ENCODE measurements around the gene PLIN4. TPM values are rescaled to one million over a fixed set of nuclear protein-coding genes. Genes with fewer than 3 reads are reported as not detected.

PLIN4 gene
- total RNA-seq, 4 donors from 2014 or later, result 65.1 to 689 (median 138) TPM

DNA sequence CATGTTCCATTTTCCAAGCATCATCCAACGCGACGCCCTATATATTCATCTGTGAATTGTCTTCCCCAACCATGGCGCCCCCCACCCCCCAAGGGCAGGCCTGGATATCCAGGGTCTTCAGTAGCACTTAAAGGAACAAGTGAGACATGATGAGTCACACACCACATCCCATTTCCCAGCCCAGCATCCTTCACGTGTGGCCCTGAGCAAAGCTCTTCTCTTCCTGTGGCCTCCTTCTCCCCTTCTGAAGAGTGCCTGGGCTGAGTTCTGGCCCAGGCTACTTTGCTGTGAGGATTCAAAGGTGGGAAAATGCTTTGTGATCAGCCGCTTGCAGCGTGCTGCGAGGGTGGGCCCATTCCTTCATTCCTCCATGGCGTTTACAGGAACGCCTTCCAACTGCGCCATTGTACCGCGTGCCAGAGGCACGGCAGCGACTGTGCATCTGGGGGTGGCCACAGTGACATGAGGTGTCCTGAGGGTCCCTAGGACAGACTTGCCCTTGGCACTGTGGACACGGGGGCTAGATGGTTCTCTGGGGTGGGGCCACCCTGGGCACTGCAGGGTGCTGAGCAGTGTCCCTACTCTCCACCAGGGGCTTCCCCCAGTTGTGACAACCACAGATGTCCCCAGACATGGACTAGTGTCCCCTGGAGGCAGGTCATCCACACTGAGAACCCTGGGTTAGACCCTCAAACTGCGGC, 11.7 kb downstream of the PLIN4 start:
- WGBS, 2 donors, result 86 to 87% methylated on average over 15 to 16 of the region's 17 CpGs
- Histone ChIP-seq H3K4me3 (no peak overlapping the region), H3K27ac (no peak overlapping the region), H3K27me3 (no peaks in the 10 kb centered on the region), H3K4me1 (peaks cover 0 to 14% (median 0%) of the 10 kb centered on the region in 4 donors), H3K36me3 (peaks cover 0 to 52% (median 0%) of the 10 kb centered on the region in 3 donors), H3K9me3 (no peaks in the 10 kb centered on the region)
- no peak for DNase-seq (ENCODE audit: low spot score in 2 of 2)
- TF ChIP-seq EP300 (IDR thresholded peaks at IDR 0.05), result no peak

DNA sequence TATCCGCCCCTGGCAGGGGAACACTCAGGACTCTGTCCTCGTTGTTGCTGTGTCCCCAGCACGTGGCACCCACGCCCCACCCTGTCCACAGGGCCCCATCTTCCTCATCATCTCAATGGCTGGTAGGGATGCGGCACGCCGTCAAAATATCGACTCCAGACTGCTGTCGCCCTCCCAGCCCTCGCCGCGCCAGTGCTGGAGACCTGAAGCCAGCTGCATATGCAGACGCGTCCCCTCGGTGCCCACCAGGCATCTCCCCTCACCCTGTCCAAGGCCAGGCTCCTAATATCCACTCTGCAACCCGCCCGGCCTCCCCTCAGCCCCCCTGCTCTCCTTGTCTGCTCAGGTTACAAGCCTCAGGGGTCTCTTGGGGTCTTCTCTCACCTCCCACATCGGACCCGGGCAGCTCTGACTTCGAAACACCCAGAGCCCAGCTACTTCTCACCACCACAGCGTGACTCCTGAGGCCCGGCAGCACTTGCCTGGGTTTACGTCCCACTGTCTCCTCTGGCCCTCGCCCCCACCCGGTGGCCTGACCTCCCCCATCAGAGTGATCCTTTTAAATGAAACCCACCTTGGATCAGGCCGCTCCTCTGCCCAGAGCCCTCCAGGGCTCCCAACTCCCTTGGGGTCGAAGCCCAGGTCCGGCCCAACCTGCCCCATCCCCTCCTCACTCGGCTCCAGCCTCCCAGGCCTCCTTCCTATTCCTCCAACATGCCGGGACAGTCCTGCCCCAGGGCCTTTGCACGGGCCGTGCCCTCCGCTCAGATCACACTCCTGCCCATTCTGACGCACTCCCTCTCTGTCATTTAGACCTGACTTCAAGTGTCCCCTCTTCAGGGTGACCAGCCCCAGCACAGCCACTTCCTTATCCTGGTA, 12.5 kb downstream of the PLIN4 start:
- Histone ChIP-seq H3K4me3 (no peak overlapping the region), H3K9me3 (no peaks in the 10 kb centered on the region), H3K27me3 (no peaks in the 10 kb centered on the region), H3K36me3 (peaks cover 0 to 60% (median 0%) of the 10 kb centered on the region in 3 donors), H3K27ac (peak overlapping the region in 1 of 4 donors; percentile 54), H3K4me1 (peaks cover 0 to 14% (median 0%) of the 10 kb centered on the region in 4 donors)
- WGBS, 2 donors, result 90 to 91% methylated on average over 34 of the region's 34 CpGs
- TF ChIP-seq POLR2A (IDR thresholded peaks at IDR 0.05) (no peak), EP300 (IDR thresholded peaks at IDR 0.05) (no peak)
- TF ChIP-seq, protein P1, sequence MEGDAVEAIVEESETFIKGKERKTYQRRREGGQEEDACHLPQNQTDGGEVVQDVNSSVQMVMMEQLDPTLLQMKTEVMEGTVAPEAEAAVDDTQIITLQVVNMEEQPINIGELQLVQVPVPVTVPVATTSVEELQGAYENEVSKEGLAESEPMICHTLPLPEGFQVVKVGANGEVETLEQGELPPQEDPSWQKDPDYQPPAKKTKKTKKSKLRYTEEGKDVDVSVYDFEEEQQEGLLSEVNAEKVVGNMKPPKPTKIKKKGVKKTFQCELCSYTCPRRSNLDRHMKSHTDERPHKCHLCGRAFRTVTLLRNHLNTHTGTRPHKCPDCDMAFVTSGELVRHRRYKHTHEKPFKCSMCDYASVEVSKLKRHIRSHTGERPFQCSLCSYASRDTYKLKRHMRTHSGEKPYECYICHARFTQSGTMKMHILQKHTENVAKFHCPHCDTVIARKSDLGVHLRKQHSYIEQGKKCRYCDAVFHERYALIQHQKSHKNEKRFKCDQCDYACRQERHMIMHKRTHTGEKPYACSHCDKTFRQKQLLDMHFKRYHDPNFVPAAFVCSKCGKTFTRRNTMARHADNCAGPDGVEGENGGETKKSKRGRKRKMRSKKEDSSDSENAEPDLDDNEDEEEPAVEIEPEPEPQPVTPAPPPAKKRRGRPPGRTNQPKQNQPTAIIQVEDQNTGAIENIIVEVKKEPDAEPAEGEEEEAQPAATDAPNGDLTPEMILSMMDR (IDR thresholded peaks at IDR 0.05), result no peak
- DNase-seq (ENCODE audit: low spot score in 2 of 2), result no peak

DNA sequence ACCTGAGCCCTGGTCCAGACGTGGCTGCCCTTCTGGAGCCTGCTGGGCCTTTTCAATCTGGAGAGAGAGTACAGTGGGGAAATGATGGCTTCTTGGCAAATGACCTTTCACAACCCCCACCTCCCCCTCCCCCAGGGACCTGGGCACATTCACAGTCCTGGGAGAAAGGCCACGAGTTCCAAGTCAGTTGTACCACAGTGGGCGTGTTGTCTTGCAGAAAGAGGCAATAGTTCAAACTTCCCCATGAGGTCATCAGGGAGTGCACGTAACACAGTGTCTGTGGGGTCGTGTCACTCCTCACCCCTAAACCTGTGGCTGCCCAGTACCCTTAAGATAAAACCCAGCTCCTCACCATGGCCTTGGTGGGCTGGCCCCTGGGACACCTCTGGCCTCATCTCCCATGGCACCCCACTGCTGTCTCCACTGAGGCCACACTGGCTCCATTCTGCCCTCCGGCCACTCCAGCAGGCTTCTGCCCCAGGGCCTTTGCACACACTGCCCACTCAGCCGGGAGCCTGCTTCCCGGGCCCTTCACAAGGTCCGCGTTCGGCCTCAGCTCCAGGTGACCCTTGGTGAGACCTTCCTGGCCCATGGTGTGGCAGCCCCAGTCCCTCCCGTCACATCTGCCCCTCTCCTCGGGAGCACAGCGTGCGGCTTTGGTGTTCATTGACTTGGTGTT, 13.3 kb downstream of the PLIN4 start:
- Histone ChIP-seq H3K27me3 (no peaks in the 10 kb centered on the region), H3K36me3 (peaks cover 0 to 68% (median 0%) of the 10 kb centered on the region in 3 donors), H3K27ac (peak overlapping the region in 1 of 4 donors; percentile 54), H3K9me3 (no peaks in the 10 kb centered on the region), H3K4me3 (no peak overlapping the region), H3K4me1 (peaks cover 0 to 14% (median 0%) of the 10 kb centered on the region in 4 donors)
- no peak for TF ChIP-seq EP300 (IDR thresholded peaks at IDR 0.05)
- TF ChIP-seq, protein P1 (IDR thresholded peaks at IDR 0.05), result no peak
- no peak for TF ChIP-seq POLR2A (IDR thresholded peaks at IDR 0.05)
- DNase-seq (ENCODE audit: low spot score in 2 of 2), result no peak
- 70 to 80% methylated on average over 15 of the region's 15 CpGs for WGBS, 2 donors

DNA sequence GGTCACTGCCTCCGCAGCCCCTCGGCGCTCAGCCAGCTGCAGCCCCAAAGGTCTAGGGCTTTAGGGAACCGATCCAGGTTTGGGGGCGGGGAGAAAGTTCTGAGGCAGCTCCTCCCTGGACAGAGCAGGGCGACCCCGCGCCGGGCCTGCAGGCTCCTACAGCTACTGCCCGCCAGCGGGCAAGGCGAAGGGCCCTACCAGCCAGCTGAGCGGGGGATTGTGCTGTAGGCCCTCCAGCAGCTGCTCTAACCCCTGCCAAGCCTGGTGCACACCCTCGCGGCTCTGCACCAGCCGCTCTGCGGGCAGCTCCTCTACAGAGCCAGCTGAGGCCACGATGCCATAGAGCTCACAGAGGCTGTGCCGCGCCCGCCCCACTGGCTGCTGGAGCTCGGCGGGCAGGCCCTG, 14.0 kb downstream of the PLIN4 start:
- no peaks in the 10 kb centered on the region for H3K9me3 ChIP-seq
- 57 to 73% methylated on average over 20 to 23 of the region's 23 CpGs for WGBS, 2 donors
- H3K4me3 ChIP-seq, result no peak overlapping the region
- H3K4me1 ChIP-seq, result peaks cover 0 to 14% (median 0%) of the 10 kb centered on the region in 4 donors
- peaks cover 0 to 75% (median 0%) of the 10 kb centered on the region in 3 donors for H3K36me3 ChIP-seq
- peak overlapping the region in 1 of 4 donors; percentile 54 for H3K27ac ChIP-seq
- DNase-seq (ENCODE audit: low spot score in 2 of 2), result no peak
- TF ChIP-seq POLR2A (IDR thresholded peaks at IDR 0.05) (no peak), EP300 (IDR thresholded peaks at IDR 0.05) (no peak)
- TF ChIP-seq, protein P1 (IDR thresholded peaks at IDR 0.05), result no peak
- no peaks in the 10 kb centered on the region for H3K27me3 ChIP-seq

DNA sequence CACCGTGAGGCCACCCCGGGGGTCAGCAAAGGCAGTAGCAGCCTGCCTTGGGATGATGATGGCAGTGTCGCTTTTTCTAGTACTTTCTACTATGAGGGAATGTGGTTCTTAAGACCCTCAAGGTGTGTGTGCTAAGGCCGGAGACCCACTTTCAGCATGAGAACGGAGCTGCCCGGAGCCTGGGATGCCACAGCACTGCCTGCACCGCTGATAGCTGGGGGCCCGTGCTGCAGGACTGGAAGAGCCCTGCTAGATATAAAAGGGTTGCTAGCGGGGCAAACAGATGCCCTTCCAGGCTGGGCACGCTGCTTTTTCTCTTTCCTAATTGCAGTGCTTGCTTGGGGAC, 14.5 kb downstream of the PLIN4 start:
- Histone ChIP-seq H3K4me3 (no peak overlapping the region), H3K36me3 (peaks cover 0 to 80% (median 0%) of the 10 kb centered on the region in 3 donors), H3K27ac (peak overlapping the region in 1 of 4 donors; percentile 54), H3K4me1 (peaks cover 0 to 14% (median 0%) of the 10 kb centered on the region in 4 donors), H3K9me3 (no peaks in the 10 kb centered on the region), H3K27me3 (no peaks in the 10 kb centered on the region)
- no peak for TF ChIP-seq EP300 (IDR thresholded peaks at IDR 0.05)
- TF ChIP-seq POLR2A (IDR thresholded peaks at IDR 0.05), result no peak
- TF ChIP-seq, protein P1 (IDR thresholded peaks at IDR 0.05), result no peak
- WGBS, 2 donors, result 80 to 87% methylated on average over 10 of the region's 10 CpGs
- DNase-seq (ENCODE audit: low spot score in 2 of 2), result no peak
